Loucy (cell line): ENCODE results near the gene TXNRD2.

Experiments used
- H2AFZ ChIP-seq: fragments of 200-600 bp; sonication (generic); 2 replicates; pipeline ENCODE4 v1.6.0; 2016; ENCODE audit warnings: antibody characterized with exemption, mild to moderate bottlenecking, low read length, moderate library complexity
- H3F3A ChIP-seq: fragments of 200-600 bp; 2 replicates; pipeline ENCODE4 v1.6.0; 2016; ENCODE audit warnings: antibody characterized with exemption, low read depth, mild to moderate bottlenecking
- H3K27me3 ChIP-seq: fragments of 200-600 bp; sonication (generic); 2 replicates; pipeline ENCODE4 v1.6.1; 2014; ENCODE audit warnings: low read length, mild to moderate bottlenecking; ENCODE audit not compliant: insufficient read depth, poor library complexity, severe bottlenecking
- H3K36me3 ChIP-seq: fragments of 200-600 bp; sonication (generic); 2 replicates; pipeline ENCODE4 v1.6.1; 2016; ENCODE audit warnings: low read length; ENCODE audit not compliant: insufficient read depth
- H3K4me1 ChIP-seq: fragments of 200-600 bp; sonication (generic); 2 replicates; pipeline ENCODE4 v1.5.1; 2014; ENCODE audit warnings: low read length, mild to moderate bottlenecking; ENCODE audit not compliant: insufficient read depth, poor library complexity, severe bottlenecking
- H3K4me2 ChIP-seq: fragments of 200-600 bp; sonication (generic); 2 replicates; pipeline ENCODE4 v1.6.0; 2014; ENCODE audit warnings: antibody characterized with exemption, low read length, low read depth, mild to moderate bottlenecking; ENCODE audit not compliant: poor library complexity, severe bottlenecking
- H3K4me3 ChIP-seq: fragments of 200-600 bp; sonication (generic); 2 replicates; pipeline ENCODE4 v1.5.1; 2014; ENCODE audit warnings: low read length, mild to moderate bottlenecking, mixed read lengths; ENCODE audit not compliant: poor library complexity, severe bottlenecking
- H3K79me2 ChIP-seq: fragments of 200-600 bp; sonication (generic); 2 replicates; pipeline ENCODE4 v1.6.1; 2014; ENCODE audit warnings: low read length; ENCODE audit not compliant: insufficient read depth
- H3K9ac ChIP-seq: fragments of 200-600 bp; sonication (generic); 2 replicates; pipeline ENCODE4 v1.6.0; 2014; ENCODE audit warnings: mild to moderate bottlenecking, low read depth, low read length, moderate library complexity; ENCODE audit not compliant: poor library complexity, severe bottlenecking
- H3K9me2 ChIP-seq: fragments of 200-600 bp; sonication (generic); replicated peaks from 2 replicates; pipeline ENCODE4 v1.6.1; 2016; ENCODE audit warnings: low read depth, low read length, mixed read lengths
- H3K9me3 ChIP-seq: fragments of 200-600 bp; sonication (generic); 2 replicates; pipeline ENCODE4 v1.6.1; 2014; ENCODE audit warnings: mild to moderate bottlenecking, antibody characterized with exemption, low read length, low read depth; ENCODE audit not compliant: insufficient read depth
- H4K20me1 ChIP-seq: fragments of 200-600 bp; sonication (generic); 2 replicates; pipeline ENCODE4 v1.6.0; 2014; ENCODE audit warnings: antibody characterized with exemption, low read length, mild to moderate bottlenecking; ENCODE audit not compliant: insufficient read depth, poor library complexity, severe bottlenecking
- CTCF ChIP-seq: fragments of 200-600 bp; sonication (generic); conservative IDR thresholded peaks from 2 replicates; pipeline ENCODE4 v1.5.1; 2014; ENCODE audit warnings: mild to moderate bottlenecking, antibody characterized with exemption, low read length
- EZH2phosphoT487 ChIP-seq: fragments of 200-600 bp; IDR thresholded peaks from 2 replicates; pipeline ENCODE4 v1.6.1; 2018; ENCODE audit warnings: antibody characterized with exemption, mild to moderate bottlenecking, moderate library complexity, borderline replicate concordance

Gene TXNRD2

GRCh38 chr22:19914201-19914943 is 27.2 kb downstream of the TXNRD2 start:
- Histone ChIP-seq H3K9me2 (no peaks in the 10 kb centered on the region), H3F3A (no peaks in the 10 kb centered on the region), H2AFZ (no peak overlapping the region), H3K27me3 (no peaks in the 10 kb centered on the region), H3K4me2 (no peak overlapping the region), H3K4me1 (peaks cover 5% of the 10 kb centered on the region), H3K36me3 (peaks cover 28% of the 10 kb centered on the region; the same call in 1 of the 2 replicates), H4K20me1 (no peaks in the 10 kb centered on the region), H3K4me3 (no peak overlapping the region), H3K9ac (no peak overlapping the region), H3K79me2 (no peaks in the 10 kb centered on the region), H3K9me3 (no peaks in the 10 kb centered on the region)
- TF ChIP-seq EZH2phosphoT487 (no peak), CTCF (no peak)

GRCh38 chr22:19913337-19913936 is 28.2 kb downstream of the TXNRD2 start:
- Histone ChIP-seq H2AFZ (no peak overlapping the region), H3K9me2 (no peaks in the 10 kb centered on the region), H3K36me3 (peaks cover 25% of the 10 kb centered on the region; the same call in 1 of the 2 replicates), H3K9me3 (no peaks in the 10 kb centered on the region), H4K20me1 (no peaks in the 10 kb centered on the region), H3K9ac (no peak overlapping the region), H3K4me2 (no peak overlapping the region), H3K4me1 (peaks cover 6% of the 10 kb centered on the region), H3K4me3 (no peak overlapping the region), H3K79me2 (no peaks in the 10 kb centered on the region), H3F3A (no peaks in the 10 kb centered on the region), H3K27me3 (no peaks in the 10 kb centered on the region)
- TF ChIP-seq CTCF (no peak), EZH2phosphoT487 (no peak)

GRCh38 chr22:19912271-19912999 is 29.2 kb downstream of the TXNRD2 start:
- H3K27me3 ChIP-seq: no peaks in the 10 kb centered on the region

More at GRCh38 chr22:19912271-19912999, 29.2 kb downstream of the TXNRD2 start:
- Histone ChIP-seq H3K79me2 (no peaks in the 10 kb centered on the region), H3K4me3 (no peak overlapping the region), H3K9me2 (no peaks in the 10 kb centered on the region), H3K9me3 (no peaks in the 10 kb centered on the region), H3K4me1 (peaks cover 6% of the 10 kb centered on the region), H3K9ac (no peak overlapping the region), H3K4me2 (no peak overlapping the region), H3K36me3 (peaks cover 22% of the 10 kb centered on the region; the same call in 1 of the 2 replicates), H2AFZ (no peak overlapping the region), H3F3A (no peaks in the 10 kb centered on the region), H4K20me1 (no peaks in the 10 kb centered on the region)
- peak; percentile 21; the same call in 1 of the 2 replicates for TF ChIP-seq CTCF
- TF ChIP-seq EZH2phosphoT487: no peak
